Activated naive CD8-positive, alpha-beta T cell treated with anti-CD3 and anti-CD28 coated beads, Interleukin-2, amount 50 U/mL, for 16 hours (primary cell): Measurements from ENCODE around the gene FOXP4.

ENCODE experiments used
- DNase-seq: peaks from one replicate; pipeline ENCODE4 v3.0.0-alpha.2; 2020; ENCODE audit warnings: low read depth, low spot score

FOXP4 gene

GRCh38 chr6:41644297-41644879 lies 98.2 kb downstream of the FOXP4 start:
- DNase-seq: no peak

- DNase-seq: no peak
Observed at GRCh38 chr6:41645007-41645618, 98.9 kb downstream of the FOXP4 start.

- no peak for DNase-seq
Observed at GRCh38 chr6:41646026-41646795, 100.0 kb downstream of the FOXP4 start.

GRCh38 chr6:41647061-41647511 lies 100.9 kb downstream of the FOXP4 start:
- no peak for DNase-seq

- no peak for DNase-seq
Observed at GRCh38 chr6:41648070-41648585, 101.9 kb downstream of the FOXP4 start.

GRCh38 chr6:41648921-41649320 lies 102.7 kb downstream of the FOXP4 start:
- no peak for DNase-seq

GRCh38 chr6:41649596-41649995 lies 103.4 kb downstream of the FOXP4 start:
- DNase-seq: no peak

- no peak for DNase-seq
Observed at GRCh38 chr6:41650120-41650519, 103.9 kb downstream of the FOXP4 start.

GRCh38 chr6:41651246-41651961 lies 105.2 kb downstream of the FOXP4 start:
- DNase-seq: no peak
